HCT116 (cell line): Measurements from ENCODE around the gene GSTT2. TPM values are rescaled to one million over a fixed set of nuclear protein-coding genes. Genes with fewer than 3 reads are reported as not detected.

Experiments
- ATAC-seq: fragments of 200-7000 bp; cut with Tn5 transposase; 2 replicates; pipeline ENCODE4 v1.9.1; 2020; ENCODE audit warnings: mild to moderate bottlenecking, moderate library complexity
- BruUV-seq: library from RNA; stranded (reverse); fragments of 400-500 nt; replicated peaks from 2 replicates; lab custom pipeline; 2021; lab: Mats Ljungman, UMichigan
- CTCF ChIA-PET: fragments of 300-600 bp; sonication (Branson Sonifier 250); formaldehyde crosslinking; loops from one replicate; lab custom pipeline; 2021; ENCODE audit warnings: antibody characterized with exemption; lab: Charles Lee
- POLR2A ChIA-PET: fragments of 300-600, 350-600 bp; sonication (Branson Sonifier 250); formaldehyde crosslinking; loops from one replicate; lab custom pipeline; 2021; ENCODE audit warnings: antibody characterized with exemption; lab: Charles Lee
- RAD21 ChIA-PET, 2 experiments: fragments of 300-600 bp; sonication (Branson Sonifier 250); formaldehyde crosslinking; loops; one replicate each; lab custom pipeline; 2023; ENCODE audit warnings: low total read pairs in 2 of 2; ENCODE audit not compliant: uncharacterized antibody in 2 of 2, unreplicated experiment in 2 of 2, low non-redundant PET in 1 of 2; lab: Charles Lee
- DNase-seq: peaks from one replicate; pipeline ENCODE4 v3.0.0-alpha.2; 2010; ENCODE audit warnings: low read depth, low spot score
- H2AFZ ChIP-seq: fragments of 200-600 bp; shearing (Covaris generic), sonication (generic); 2 replicates; pipeline ENCODE4 v1.6.1; 2017; ENCODE audit warnings: low read depth, mixed run types, mixed read lengths, antibody characterized with exemption, low read length; ENCODE audit not compliant: poor library complexity, severe bottlenecking
- H3K27ac ChIP-seq: 2 replicates; pipeline ENCODE4 v1.5.1; 2012; ENCODE audit warnings: low read depth, low read length
- H3K27me3 ChIP-seq: fragments of 200-600 bp; sonication (generic); 2 replicates; pipeline ENCODE4 v1.6.1; 2016; ENCODE audit warnings: mixed run types, low read length, mixed read lengths; ENCODE audit not compliant: insufficient read depth
- H3K36me3 ChIP-seq, 2 experiments: fragments of 200-500 bp in 1 of 2; fragments of 200-600 bp in 1 of 2; sonication (Bioruptor generic) in 1 of 2; sonication (generic) in 1 of 2; 2 replicates each; pipeline versions ENCODE4 v1.5.1 to v1.6.1; 2014 to 2016; ENCODE audit warnings: low read length in 2 of 2, inconsistent platforms in 1 of 2, mixed read lengths in 1 of 2, mixed run types in 1 of 2; ENCODE audit not compliant: insufficient read depth in 2 of 2, control insufficient read depth in 1 of 2
- H3K4me1 ChIP-seq, 2 experiments: fragments of 200-600 bp in 1 of 2; sonication (generic) in 1 of 2; 2 replicates each; pipeline versions ENCODE4 v1.5.1 to v1.6.1; 2012 to 2017; ENCODE audit warnings: low read length in 2 of 2, inconsistent platforms in 1 of 2, mild to moderate bottlenecking in 1 of 2, mixed read lengths in 1 of 2, mixed run types in 1 of 2, moderate library complexity in 1 of 2; ENCODE audit not compliant: insufficient read depth in 2 of 2, control insufficient read depth in 1 of 2
- H3K4me2 ChIP-seq: fragments of 200-600 bp; sonication (generic); 2 replicates; pipeline ENCODE4 v1.6.1; 2017; ENCODE audit warnings: mixed run types, low read length, mixed read lengths
- H3K4me3 ChIP-seq, 2 experiments: fragments of 200-600 bp in 1 of 2; sonication (generic) in 1 of 2; replicated peaks in 1 of 2; 2 replicates each; pipeline ENCODE4 v1.5.1; 2011 to 2016; ENCODE audit warnings: low read length in 2 of 2, control low read depth in 1 of 2, low read depth in 1 of 2, mild to moderate bottlenecking in 1 of 2, mixed read lengths in 1 of 2, mixed run types in 1 of 2
- H3K79me2 ChIP-seq: fragments of 200-600 bp; sonication (generic); 2 replicates; pipeline ENCODE4 v1.6.1; 2017; ENCODE audit warnings: mild to moderate bottlenecking, mixed run types, low read length, moderate library complexity, mixed read lengths; ENCODE audit not compliant: insufficient read depth
- H3K9ac ChIP-seq: fragments of 200-600 bp; sonication (generic); 2 replicates; pipeline ENCODE4 v1.6.1; 2016; ENCODE audit warnings: low read length, mixed read lengths
- H3K9me2 ChIP-seq: fragments of 200-600 bp; sonication (generic), shearing (Covaris generic); 2 replicates; pipeline ENCODE4 v1.6.1; 2017; ENCODE audit warnings: mixed run types, mild to moderate bottlenecking, moderate library complexity; ENCODE audit not compliant: insufficient read depth
- H3K9me3 ChIP-seq, 2 experiments: fragments of 200-500 bp in 1 of 2; fragments of 200-600 bp in 1 of 2; sonication (Bioruptor generic) in 1 of 2; sonication (generic) in 1 of 2; 2 replicates each; pipeline ENCODE4 v1.6.1; 2014 to 2017; ENCODE audit warnings: low read length in 2 of 2, mixed read lengths in 2 of 2, inconsistent platforms in 1 of 2, low read depth in 1 of 2, mild to moderate bottlenecking in 1 of 2, mixed run types in 1 of 2, moderate library complexity in 1 of 2; ENCODE audit not compliant: control insufficient read depth in 1 of 2, insufficient read depth in 1 of 2
- H4K20me1 ChIP-seq: fragments of 200-600 bp; sonication (generic), shearing (Covaris generic); 2 replicates; pipeline ENCODE4 v1.6.1; 2017; ENCODE audit warnings: mixed run types, mild to moderate bottlenecking, moderate library complexity; ENCODE audit not compliant: insufficient read depth
- ATF3 ChIP-seq: IDR thresholded peaks from 2 replicates; pipeline ENCODE4 v1.6.1; 2012
- CEBPB ChIP-seq: IDR thresholded peaks from 2 replicates; pipeline ENCODE4 v1.6.1; 2012; ENCODE audit warnings: low read depth
- CTCF ChIP-seq, 3 experiments: fragments of 200-600 bp in 1 of 3; sonication (generic) in 1 of 3; IDR thresholded peaks in 2 of 3; conservative IDR thresholded peaks in 1 of 3; 2 replicates each; pipeline ENCODE4 v1.5.1; 2012 to 2017; ENCODE audit warnings: low read depth in 2 of 3, low read length in 2 of 3, antibody characterized with exemption in 1 of 3, borderline replicate concordance in 1 of 3, control low read depth in 1 of 3, mild to moderate bottlenecking in 1 of 3, mixed read lengths in 1 of 3, mixed run types in 1 of 3, moderate library complexity in 1 of 3; ENCODE audit not compliant: insufficient read depth in 1 of 3
- EGR1 ChIP-seq: IDR thresholded peaks from 2 replicates; pipeline ENCODE4 v1.6.1; 2012; ENCODE audit warnings: low read depth
- EZH2 ChIP-seq: fragments of 200-600 bp; sonication (generic); IDR thresholded peaks from 2 replicates; pipeline ENCODE4 v1.6.1; 2017; ENCODE audit warnings: antibody characterized with exemption, mixed run types
- FOSL1 ChIP-seq: IDR thresholded peaks from 2 replicates; pipeline ENCODE4 v1.6.1; 2012; ENCODE audit warnings: low read depth
- JUND ChIP-seq: IDR thresholded peaks from 2 replicates; pipeline ENCODE4 v1.6.1; 2012
- POLR2AphosphoS5 ChIP-seq: IDR thresholded peaks from 2 replicates; pipeline ENCODE4 v1.6.1; 2011; ENCODE audit warnings: mild to moderate bottlenecking, low read depth, low read length, moderate library complexity
- REST ChIP-seq: IDR thresholded peaks from 2 replicates; pipeline ENCODE4 v1.6.1; 2012; ENCODE audit warnings: low read depth
- TCF7L2 ChIP-seq: IDR thresholded peaks from 2 replicates; pipeline ENCODE4 v1.7.0; 2011; ENCODE audit warnings: borderline replicate concordance, inconsistent platforms; ENCODE audit not compliant: insufficient read depth, insufficient read length; ENCODE audit errors: extremely low read depth
- YY1 ChIP-seq: IDR thresholded peaks from 2 replicates; pipeline ENCODE4 v1.6.1; 2011; ENCODE audit warnings: low read length, low read depth, moderate library complexity, mild to moderate bottlenecking; ENCODE audit not compliant: insufficient replicate concordance; ENCODE audit errors: extremely low read depth
- ZBTB33 ChIP-seq: IDR thresholded peaks from 2 replicates; pipeline ENCODE4 v1.6.1; 2011; ENCODE audit warnings: mild to moderate bottlenecking, low read length, moderate library complexity; ENCODE audit not compliant: insufficient replicate concordance; ENCODE audit errors: extremely low read depth
- ZFX ChIP-seq: fragments of 450-650 bp; IDR thresholded peaks from 2 replicates; pipeline ENCODE4 v1.6.1; 2017
- ZNF274 ChIP-seq: fragments of 200-500 bp; sonication (Bioruptor generic); IDR thresholded peaks from 2 replicates; pipeline ENCODE4 v1.6.1; 2014; ENCODE audit warnings: mild to moderate bottlenecking, low read depth, low read length, inconsistent platforms
- intact Hi-C: fragments of 100-400 bp; cut with micrococcal nuclease; formaldehyde crosslinking; loops from 2 replicates; pipeline ENCODE4 v1.10.0; 2022
- total RNA-seq: library from RNA; stranded (reverse); gene quantifications from one replicate; pipeline ENCODE4 v1.2.1, GENCODE V29; 2021; ENCODE audit not compliant: unreplicated experiment

GSTT2 gene
- total RNA-seq, 1 experiment from 2014 or later: 5.1 TPM

- Histone ChIP-seq H3K27me3 (no peaks in the 10 kb centered on the region), H3K4me3 (peak overlapping the region; percentile 97 to 98), H4K20me1 (0 out of 2 replicates have a peak, but pooled peaks cover 5% of the 10 kb centered on the region), H3K79me2 (peaks cover 51% of the 10 kb centered on the region), H3K4me1 (peaks cover 6 to 8% of the 10 kb centered on the region in 2 experiments; a peak in 3 of 4 replicates), H3K9ac (peak overlapping the region; percentile 90), H3K9me2 (no peaks in the 10 kb centered on the region), H3K4me2 (peak overlapping the region; percentile 89), H3K36me3 (no peaks in the 10 kb centered on the region), H3K9me3 (no peaks in the 10 kb centered on the region; a peak in 1 of 4 replicates), H3K27ac (peak overlapping the region; percentile 72), H2AFZ (peak overlapping the region; percentile 20)
- no peak for DNase-seq
- TF ChIP-seq EGR1 (no peak), CTCF (IDR thresholded peaks at IDR 0.05 in 2 of 3, conservative IDR thresholded peaks at IDR 0.05 in 1 of 3; ENCODE audit: borderline replicate concordance in 1 of 3, insufficient read depth in 1 of 3, low read depth in 2 of 3, low read length in 2 of 3) (no peak), JUND (no peak), POLR2AphosphoS5 (no peak), EZH2 (no peak), ATF3 (no peak), ZFX (no peak), REST (no peak), YY1 (no peak), CEBPB (no peak), ZNF274 (no peak), TCF7L2 (no peak), ZBTB33 (no peak), FOSL1 (no peak)
- ChIA-PET CTCF (interaction anchor here (0.9 kb wide), 1 partner anchor 164 kb away, joined by 4 read pairs; no protein-coding TSS in a partner anchor), RAD21 (no interaction called here), POLR2A (no interaction called here)
- peak; percentile 26 for ATAC-seq
- intact Hi-C loops: loop anchor here (10.0 kb wide), 1 partner anchor 143 kb away; no protein-coding TSS in a partner anchor
- BruUV-seq: no TSS peak
Measured at GRCh38 chr22:24011735-24012068, 31.8 kb downstream of the GSTT2 start.
